ENCODE results near the gene JARID2. TPM values are rescaled to one million over a fixed set of nuclear protein-coding genes. Genes with fewer than 3 reads are reported as not detected.

The JARID2 gene
- total RNA-seq, 1 donor from 2014 or later: 13.8 TPM

DNA sequence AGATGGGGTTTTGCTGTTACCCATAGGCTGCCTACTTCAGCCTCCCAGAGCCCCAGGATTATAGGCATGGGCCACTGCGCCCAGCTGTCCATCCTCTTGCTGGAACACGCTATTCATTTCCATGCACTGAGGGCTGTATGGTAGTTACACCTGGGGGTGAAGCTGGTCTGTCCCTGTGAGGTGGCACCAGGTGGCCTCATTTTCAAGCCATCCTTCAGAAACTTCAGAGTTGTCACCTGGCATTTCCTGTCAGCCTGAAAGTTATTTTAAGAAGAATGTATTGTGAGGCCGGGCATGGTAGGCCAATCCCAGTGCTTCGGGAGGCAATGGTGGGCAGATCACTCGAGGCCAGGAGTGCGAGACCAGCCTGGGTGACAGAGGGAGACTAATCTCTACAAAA, 269.4 kb downstream of the JARID2 start:
- no peak for DNase-seq (ENCODE audit: low spot score)

DNA sequence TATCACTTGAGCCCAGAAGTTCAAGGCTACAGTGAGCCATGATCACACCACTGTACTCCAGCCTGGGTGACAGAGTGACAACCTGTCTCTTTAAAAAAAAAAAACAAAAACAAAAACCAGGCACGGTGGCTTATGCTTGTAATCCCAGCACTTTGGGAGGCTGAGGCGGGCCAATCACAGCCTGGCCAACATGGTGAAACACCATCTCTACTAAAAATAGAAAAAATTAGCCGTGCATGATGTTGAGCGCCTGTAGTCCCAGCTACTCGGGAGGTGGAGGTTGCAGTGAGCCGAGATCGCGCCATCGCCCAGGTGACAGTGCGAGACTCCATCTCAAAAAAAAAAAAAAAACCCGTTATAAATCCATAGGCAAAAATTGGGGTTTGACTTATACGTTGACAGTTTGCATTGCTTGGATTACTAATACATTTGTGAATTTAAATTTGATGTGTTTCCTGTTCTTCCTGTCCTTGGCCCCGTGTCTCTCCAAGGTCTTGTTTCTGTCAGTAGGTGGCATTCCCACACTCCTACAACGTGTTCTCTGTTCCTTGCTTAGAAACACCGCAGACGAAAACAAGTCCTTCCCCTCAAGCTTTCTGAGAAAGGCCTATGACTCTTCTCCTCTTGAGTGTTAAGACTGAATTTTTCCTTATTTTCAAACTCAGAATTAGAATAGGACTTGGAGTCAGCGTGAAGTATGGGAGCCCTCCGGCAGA, 269.9 kb downstream of the JARID2 start:
- DNase-seq (ENCODE audit: low spot score): no peak

GRCh38 chr6:15516378-15516777, 270.5 kb downstream of the JARID2 start:
- DNase-seq (ENCODE audit: low spot score): no peak

- DNase-seq (ENCODE audit: low spot score): no peak
These were observed 271.2 kb downstream of the JARID2 start for GRCh38 chr6:15516923-15517560.

- no peak for DNase-seq (ENCODE audit: low spot score)
These were observed 271.7 kb downstream of the JARID2 start for GRCh38 chr6:15517600-15517999.

DNA sequence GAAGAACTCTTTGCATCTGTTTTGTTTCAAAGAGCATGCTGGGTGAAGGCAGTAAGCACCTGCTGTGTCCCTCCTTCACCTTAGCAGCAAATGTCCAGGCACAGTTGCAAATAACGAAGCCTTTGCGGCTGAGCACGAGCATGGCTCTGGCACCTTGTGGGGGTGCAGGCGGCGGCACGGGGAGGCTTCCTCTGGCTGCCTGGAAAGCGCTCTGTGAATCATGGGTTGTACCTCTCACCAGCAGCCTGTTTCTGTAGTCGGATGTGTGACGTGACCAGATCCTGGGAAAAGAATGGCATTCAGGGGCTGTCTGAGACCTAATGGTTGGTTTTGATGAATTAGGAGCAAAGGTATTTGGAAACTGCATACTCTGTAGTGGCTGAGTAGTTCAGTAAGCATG, 272.2 kb downstream of the JARID2 start:
- no peak for DNase-seq (ENCODE audit: low spot score)

DNA sequence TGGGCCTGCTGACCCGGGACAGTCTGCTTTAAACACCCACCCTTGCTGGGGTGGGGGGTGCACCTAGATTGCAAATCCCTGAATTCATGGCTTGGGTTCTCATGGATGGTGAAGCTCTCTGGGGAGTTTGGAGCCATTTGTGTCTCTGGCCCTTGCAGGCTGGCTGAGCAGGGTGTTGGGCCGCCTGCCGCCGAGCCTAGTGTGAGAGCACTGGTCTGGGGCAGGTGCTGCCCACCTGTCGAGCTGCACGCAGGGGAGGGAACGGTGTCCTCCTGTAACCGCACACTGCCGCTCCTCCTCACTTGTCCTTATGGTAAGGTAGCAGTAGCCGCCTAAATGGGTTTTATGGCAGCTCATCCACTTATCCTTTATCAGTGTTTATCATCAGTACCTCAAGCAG, 273.0 kb downstream of the JARID2 start:
- no peak for DNase-seq (ENCODE audit: low spot score)

GRCh38 chr6:15519681-15520080, 273.8 kb downstream of the JARID2 start:
- peak; percentile 76 for DNase-seq (ENCODE audit: low spot score)

DNA sequence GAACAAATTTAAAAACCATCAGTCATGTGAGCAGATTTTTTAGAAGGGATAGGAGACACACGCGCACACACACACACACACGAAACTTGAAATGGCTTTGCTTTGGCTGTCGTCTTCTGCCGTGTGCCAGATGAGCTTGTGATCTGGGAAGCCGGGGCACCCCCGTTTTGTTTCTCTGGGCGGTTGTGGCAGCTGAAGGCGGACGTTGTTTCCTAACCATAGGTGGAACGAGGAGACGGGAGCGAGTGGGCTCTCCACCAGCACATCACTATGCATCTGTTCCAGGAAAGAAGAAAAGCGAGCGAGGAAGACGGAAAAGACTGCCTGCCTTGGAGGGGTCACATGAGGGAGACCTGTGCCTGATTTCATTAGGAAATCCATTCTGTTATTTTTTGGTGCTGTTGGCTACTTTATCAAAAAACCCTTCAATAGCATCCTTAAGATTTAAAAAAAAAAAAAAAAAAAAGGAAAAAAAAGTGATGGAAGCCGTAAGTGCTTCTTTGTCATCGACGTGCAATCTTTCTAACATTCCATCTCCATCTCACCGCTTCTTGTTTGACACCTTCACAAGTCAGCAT, 274.8 kb downstream of the JARID2 start:
- DNase-seq (ENCODE audit: low spot score): peak; percentile 33

- DNase-seq (ENCODE audit: low spot score): no peak
These were observed 275.7 kb downstream of the JARID2 start for GRCh38 chr6:15521582-15521981.

DNA sequence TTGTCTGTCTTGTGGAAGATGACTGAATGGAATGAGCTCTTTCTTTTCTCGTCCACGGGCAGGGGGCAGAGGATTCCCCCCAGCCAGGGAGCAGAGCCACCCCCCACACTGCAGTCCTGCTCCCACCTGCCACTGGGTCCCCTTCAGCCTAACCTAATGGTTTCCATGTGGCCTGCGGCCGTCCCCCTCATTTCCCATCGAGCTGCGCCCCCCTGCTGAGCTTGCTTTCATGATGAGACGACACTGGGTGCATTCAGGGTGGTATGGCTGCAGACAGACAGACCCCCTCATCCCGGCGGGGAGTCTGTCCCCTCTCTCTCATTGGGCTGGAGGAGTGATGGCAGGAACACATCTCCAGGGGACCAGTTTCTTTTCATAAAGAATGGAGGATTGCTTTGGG, 276.2 kb downstream of the JARID2 start:
- peak; percentile 55 for DNase-seq (ENCODE audit: low spot score)

DNA sequence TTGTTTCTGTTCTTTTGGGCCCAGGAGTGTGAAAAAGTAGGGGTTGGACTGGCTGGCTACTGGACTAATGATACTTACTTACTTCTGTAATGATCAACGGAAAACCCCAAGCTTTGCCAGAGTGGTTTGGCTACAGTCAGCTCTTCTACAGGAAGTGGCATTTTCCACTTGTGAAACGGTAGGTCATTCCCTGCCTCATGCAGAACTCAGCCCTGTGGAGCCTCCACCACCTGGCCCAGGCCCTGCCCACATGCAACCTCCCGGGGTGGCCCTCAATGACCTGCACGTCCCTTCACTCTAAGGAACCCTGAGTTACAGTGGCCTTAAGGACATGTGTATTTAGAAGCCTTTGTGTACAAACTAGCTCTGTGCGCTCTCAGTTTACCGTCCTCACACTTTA, 276.6 kb downstream of the JARID2 start:
- DNase-seq (ENCODE audit: low spot score): peak; percentile 39

- DNase-seq (ENCODE audit: low spot score): peak; percentile 69
These were observed 277.1 kb downstream of the JARID2 start for GRCh38 chr6:15522856-15523529.

- DNase-seq (ENCODE audit: low spot score): peak; percentile 47
These were observed 278.1 kb downstream of the JARID2 start for GRCh38 chr6:15523679-15524630.

- peak; percentile 60 for DNase-seq (ENCODE audit: low spot score)
These were observed 279.1 kb downstream of the JARID2 start for GRCh38 chr6:15524861-15525401.

GRCh38 chr6:15526212-15526701, 280.4 kb downstream of the JARID2 start:
- DNase-seq (ENCODE audit: low spot score): peak; percentile 39

GRCh38 chr6:15527838-15528617, 282.2 kb downstream of the JARID2 start:
- peak; percentile 62 for DNase-seq (ENCODE audit: low spot score)

DNA sequence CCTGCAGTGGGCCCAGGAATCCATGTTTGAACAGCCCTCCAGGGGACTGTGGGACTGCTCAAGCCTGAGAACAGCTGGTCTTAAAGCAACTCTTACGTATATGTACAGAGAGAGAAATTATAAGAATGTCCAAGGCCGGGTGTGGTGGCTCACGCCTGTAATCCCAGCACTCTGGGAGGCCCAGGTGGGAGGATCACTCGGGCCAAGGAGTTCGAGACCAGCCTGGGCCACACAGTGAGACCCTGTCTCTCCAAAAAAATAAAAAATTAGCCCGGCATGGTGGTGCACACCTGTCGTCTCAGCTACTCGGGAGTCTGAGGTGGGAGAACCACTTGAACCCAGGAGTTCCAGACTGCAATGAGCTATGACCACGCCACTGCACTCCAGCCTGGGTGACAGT, 283.0 kb downstream of the JARID2 start:
- peak; percentile 68 for DNase-seq (ENCODE audit: low spot score)

DNA sequence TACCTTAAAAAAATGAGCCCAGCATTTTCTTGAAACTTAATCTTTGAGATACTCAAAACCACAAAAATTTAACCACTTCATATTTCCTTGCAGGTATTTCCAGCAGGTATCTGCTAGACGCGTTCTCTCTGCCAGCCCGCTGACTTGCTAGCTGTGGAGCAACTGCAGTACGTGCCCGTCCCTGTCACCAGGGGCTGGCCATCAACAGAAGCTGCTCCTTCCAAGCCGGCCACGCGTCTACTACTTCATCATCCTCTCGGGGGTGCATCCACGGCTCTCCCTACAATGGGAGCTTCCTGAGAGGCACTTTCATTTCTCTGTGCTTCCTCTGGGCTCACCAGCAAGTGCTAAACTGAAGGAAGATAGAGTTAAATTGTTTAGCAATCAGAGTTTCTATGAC, 284.5 kb downstream of the JARID2 start:
- DNase-seq (ENCODE audit: low spot score): peak; percentile 86

DNA sequence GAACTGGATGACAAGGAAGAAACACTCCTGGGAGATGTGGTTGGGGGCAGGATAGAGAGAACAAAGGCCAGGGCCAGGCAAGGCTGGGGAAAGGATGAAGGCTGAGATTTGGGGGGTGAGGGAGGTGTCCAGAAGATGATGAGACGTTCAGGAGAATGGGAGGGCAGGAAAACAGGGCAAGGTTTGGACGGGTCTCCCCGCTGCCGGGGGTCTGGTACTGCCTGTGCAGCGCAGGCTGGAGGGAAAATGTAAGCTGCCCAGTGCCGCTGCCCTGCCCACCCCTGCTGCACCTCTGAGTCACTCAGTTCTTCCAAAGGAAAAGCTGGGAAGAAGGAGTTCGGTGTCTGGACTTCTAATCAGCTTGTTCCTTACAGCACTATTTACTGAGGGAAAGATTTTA, 286.1 kb downstream of the JARID2 start:
- DNase-seq (ENCODE audit: low spot score): peak; percentile 84
